ENCODE data around the gene FTO.

Gene FTO

DNA sequence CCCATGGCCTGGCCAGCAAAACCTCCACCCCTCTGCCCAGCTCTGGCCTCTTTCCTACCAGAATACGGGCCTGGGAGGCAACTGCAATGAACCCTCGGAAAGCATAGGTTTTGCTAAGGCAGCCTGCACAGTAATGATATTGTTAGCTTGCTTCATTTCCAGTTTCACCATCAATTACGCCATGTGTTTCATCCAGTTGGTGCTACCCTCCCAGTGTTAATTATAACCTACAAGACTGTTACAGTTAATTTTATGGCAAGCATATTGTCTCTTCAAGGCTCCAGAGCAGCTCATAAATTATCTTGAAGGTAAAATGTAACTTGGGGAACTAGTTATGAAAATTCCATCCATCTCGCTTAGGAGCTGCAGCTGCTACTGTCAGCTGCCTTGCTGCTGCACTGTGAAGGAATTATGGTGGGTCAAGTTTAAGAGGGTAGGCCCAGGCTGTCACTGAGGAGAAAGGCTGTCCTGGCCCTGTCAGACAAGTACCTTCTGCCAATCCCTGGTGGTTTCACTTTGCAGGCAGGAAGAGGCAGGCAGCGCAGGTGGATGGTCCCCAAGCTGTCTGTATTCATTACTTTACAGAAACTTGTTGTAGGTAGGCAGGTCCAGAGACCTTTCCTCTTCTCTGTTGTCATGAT lies 242.9 kb downstream of the FTO start:
- DNase-seq, result no peak

DNA sequence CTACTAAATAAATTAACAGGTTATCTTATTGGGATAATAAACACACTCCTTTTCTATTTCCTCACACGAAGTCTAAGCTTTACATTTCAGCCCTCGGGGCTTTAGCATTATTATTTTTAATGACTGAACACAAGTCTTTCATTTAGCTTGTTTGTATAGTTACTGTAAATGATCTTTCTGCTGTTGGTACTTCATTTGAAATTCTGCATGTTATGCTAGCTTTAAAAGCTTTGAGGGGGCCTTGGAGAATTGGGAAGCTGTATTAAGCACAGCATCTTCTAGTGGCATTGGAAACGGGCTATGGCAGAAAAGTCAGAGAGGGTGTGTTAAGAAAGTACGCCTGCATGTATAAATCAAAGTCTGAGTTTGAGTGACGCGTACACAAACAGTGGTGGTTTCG lies 243.7 kb downstream of the FTO start:
- DNase-seq, result no peak

DNA sequence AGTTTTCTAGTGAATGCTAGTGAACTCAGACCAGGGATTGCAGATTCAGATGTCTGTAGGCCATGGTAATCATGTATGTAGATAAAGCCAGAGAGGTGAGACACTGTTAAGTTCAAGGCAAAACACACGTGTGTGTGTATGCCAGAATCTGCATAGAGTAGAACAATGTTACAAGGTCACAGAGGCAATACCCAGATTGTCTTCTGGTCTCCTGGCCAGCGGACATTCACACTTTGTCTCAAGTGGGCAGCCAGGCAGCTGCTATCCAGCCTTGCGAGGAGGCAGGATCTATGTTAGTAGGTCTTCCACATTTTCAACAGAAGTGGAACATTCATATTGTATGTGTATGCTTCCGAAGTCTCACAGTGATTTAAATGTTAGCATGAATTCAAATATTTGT lies 244.4 kb downstream of the FTO start:
- DNase-seq, result no peak

DNA sequence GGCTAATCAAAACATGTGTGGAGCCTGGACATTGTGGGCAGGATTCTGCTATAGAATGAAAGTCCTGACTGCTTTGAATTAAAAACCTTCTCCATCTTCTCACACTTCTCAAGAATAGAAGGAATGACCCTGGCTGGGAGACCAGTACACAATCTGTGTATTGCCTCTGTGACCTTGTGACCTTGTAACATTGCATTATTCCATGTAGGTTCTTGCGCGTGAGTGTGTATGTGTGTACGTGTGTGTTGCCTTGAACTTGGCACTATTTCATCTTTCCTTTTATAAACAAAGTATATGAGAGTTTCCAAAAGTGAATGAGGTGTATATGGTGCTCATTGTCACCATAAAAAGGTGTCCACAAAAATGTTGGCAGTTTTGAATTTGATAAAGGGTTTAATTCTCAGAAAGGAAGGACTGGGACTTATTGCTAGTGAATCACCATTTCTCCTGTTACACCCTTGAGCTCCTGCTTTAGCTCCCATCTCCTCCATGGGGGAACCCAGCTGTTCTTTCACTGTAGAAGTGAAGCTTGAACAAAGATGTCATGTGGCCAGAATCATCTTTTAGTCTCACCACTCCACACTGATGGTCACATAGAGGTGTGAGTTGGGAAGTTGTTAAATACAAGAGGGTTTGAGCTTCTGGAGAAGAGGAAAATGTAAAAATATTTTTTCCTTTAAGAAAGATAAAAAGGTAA lies 244.9 kb downstream of the FTO start:
- DNase-seq, result no peak

DNA sequence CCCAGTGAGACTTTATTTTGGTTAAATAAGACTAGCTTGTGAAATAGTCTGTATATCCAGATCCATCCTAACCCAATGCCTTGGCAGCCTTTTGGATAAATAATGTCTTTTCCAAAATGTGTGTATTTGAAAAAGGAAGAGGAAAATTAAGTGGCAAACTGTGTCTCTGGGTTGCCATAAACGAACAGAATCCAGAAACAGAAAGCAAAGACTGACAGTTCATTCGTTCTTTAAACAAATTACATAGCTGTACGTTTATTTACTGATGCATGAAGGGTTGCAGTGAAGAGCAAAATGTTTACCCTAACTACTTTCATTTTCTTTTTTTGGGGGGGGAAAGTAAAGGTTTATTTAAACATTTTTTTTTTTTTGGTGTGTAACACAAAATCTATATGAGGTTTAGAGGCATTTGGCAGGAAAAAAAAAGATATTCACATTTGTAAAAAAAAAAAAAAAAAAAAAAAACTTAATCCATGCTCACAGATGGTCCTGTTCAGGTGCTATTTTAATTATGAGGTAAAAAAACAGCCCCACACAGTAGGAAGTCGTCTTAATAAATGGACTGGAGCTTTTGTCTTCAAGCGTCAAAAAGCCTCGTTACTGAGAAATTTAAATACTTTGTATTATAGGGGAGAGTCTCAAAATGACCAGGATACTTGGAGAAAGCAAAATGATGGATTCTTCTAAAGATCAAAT lies 245.9 kb downstream of the FTO start:
- no peak for DNase-seq

DNA sequence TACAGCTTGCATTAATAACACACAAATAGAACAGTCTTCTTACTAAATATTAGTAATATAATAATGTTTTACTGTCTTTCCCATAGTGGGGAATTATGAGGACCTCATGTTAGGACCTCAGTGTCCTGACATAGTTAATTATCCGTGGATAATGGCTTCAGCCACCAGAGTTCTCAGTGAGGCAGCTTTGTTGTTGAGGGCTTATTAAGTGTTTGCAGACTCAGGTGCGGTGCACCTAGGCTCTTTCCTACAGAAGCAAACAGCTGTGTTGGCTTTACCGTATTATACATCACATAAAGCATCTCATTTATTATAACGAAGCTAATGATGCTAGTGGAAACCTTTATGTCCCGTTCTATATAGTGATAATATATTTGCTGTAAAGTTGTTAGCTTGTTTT lies 246.7 kb downstream of the FTO start:
- DNase-seq, result no peak

DNA sequence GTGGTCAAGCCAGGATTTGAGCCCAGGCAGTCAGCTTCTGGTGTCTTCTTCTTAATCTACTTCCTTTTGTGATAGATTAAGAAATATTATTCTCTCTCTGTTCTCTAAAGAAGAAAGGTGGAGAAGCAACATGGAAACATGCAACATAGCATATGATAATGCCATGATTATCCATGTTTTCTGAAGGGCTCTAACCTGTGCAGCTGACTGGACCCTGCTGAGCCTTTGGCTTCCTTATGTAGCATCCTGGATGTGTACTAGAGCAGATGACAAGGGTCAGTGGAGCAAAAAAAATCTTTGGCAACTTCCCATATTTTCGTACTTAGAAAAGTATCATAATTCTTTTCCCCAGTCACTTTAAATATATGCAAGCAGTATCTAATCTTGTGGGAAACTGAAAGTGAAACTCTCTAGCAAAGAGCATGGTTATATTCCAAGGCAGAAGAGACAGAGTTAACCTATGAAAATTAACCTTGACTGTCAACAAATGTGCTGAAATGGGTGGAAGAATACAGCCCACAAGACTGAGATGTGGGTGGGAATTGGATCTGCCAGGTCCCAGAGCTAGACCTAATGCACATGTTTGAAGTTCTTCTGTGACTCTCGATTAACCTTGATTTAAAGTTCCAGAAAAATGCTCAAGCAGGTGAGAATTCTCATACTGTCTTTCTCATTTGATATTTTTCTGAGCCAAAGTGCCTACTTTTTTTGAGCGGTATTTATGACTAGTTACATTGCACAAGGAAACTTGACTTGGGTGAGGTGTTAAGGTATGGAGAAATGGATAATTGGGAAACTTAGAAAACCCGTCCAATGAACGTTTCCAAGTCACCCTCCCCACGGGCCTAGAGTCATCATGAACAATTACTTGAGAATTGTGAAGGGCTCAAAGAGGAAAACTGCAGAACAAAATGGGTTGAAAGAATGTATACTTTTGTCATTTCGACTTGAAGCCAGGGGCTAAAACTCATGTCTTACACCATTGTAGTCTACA lies 248.6 kb downstream of the FTO start:
- DNase-seq, result no peak

DNA sequence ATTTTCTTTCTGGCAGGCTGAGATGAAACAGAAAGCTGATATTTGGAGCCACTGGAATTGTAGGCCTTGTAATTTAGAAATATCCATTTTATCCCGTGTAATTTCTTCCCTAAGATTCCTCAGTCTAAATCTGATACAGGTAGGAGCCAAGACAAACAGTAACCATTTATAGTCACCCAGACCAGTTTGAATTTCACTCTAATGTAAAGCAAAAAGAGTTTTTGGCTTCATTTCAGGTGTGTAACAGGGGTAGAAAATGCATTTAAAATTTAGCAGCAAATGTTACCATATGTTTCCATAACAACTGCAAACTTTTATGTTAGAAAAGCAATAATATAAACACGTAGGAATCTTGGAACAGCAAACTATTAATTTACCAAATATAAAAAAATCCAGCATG lies 249.4 kb downstream of the FTO start:
- no peak for DNase-seq

DNA sequence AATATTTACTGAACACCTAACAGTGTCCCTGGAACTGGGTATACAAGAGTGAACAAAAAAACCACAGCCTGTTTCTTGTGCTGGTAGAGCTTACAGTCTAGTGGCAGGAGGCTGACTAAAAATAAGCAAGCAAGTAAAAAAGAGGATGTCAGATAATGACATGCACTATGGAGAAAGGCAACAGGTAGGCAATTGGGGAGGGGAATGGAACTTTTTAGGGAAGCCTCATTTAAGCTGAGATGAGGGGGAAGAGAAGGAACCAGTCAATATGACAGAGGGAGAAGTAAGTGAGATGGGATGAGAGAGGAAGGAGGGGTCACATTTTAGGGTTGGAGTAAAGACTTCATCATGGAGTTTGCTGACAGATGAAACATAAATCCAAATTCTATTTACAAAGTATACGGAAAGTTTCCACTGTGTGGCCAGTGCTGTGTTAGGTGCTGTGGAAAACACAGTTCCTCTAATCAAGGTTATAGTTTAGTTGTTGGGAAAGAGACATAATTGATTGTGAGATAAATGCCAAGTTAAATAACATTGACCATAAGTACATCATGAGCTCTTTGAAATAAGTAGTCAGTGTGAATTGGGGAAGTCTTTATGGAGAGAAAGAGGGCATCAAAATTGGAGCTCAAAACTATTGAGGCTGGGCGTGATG lies 251.4 kb downstream of the FTO start:
- no peak for DNase-seq

DNA sequence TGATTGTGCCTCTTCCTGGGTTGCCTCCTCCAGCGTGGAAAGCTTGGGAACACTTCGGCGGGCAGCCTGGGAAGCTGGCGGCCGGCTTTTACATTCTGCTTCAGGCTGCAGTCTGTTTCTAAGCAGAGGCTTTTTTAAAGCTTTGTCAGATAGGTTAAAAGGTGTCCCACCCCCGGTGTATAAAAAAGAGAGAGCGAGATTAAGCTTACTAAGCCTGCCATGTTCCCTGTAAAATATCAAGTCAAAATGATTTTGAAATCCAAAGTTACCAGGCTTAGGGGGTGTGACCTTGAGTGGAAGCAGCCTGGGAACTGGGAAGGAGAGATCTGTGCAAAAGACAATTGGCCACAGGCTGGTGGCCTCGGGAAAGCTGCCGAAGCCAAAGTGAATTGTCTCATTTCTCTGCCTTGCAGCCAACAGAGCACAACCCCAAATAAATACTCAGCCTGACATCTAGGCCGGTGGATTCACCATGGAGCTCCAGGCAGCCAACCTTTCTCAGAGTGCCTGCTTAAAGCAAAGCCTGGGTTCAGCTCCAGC lies 254.5 kb downstream of the FTO start:
- no peak for DNase-seq

DNA sequence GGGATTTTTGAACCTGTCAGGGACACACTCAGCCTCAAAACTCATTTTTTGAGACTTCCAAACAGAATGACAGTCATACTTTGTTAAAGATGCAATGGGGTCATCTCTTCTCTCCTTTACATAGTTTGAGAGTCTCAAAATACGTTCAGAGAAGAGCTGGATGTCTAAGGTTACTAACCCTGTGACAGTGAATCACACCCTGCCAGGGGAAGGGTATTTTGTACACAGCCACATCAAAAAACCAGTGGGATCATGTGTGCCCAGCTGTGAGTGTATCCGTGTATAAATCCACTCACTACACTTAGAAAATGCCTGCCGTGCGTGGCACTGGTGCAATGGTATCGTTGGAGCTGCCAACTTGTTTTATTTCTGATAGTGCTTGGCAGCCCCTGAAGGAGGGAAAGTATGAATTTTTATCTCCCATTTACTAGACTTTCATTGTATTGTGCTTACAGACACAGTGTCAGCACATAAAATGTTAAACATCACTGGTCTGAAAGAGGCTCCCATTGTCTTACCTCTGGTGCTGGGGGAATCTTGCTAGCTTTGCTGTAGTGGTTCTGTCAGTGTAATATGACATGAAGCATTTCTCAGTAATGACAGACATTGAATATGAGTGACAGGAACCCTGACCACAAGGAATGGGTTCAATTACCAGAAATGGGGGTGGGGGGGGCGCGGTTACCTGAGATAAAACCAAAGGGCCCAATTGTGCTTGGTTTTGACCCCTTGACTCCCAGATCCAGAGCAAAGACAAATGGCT lies 256.3 kb downstream of the FTO start:
- no peak for DNase-seq

DNA sequence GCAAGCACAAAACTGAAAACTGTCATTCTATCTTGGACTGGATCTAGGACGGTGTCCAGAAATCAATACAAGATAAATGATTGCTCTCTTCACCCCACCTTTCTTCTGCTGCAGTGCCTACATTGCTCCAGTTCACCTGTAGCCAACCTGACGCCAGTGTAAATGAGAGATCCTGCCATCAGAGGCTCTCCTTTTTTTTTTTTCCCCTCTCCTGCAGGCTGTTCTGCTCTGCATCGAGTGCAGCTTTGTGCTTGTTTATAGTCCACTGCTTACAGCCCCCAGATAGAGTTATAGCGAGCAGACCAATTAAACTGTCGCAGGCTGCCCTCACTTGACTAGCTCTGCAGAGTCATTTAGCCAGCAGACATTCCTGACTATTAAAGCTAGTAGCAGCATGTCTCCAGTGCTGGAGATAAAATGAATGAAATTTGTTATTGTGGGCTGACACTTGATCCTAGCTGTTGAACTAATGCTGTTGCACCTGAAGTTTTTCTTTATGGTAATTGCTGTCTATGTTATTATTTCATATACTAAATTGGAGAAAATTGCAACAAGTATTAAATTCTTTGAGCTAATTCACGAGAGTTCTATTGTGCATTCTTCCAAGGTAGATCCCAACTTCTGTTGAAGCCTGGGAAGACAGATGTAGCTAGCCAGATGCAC lies 257.1 kb downstream of the FTO start:
- DNase-seq, result no peak

DNA sequence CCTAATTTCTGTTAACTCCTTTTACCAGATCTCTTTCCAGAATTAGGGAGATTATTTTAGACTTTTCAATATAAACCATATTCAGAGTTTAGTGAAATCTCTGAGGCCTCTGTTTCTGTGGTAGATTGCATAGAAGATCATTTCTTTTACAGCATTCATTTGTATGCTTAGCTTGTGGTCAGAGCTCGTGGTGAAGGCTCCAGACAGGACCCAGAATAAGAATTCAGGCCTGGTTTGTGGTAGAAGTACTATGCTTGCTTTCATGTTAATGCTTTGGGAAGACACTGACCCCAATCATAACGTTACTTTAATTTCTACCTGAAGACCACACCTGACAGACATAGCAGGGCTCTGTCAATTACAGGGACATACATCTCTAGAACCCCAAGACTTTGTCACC lies 258.1 kb downstream of the FTO start:
- no peak for DNase-seq

DNA sequence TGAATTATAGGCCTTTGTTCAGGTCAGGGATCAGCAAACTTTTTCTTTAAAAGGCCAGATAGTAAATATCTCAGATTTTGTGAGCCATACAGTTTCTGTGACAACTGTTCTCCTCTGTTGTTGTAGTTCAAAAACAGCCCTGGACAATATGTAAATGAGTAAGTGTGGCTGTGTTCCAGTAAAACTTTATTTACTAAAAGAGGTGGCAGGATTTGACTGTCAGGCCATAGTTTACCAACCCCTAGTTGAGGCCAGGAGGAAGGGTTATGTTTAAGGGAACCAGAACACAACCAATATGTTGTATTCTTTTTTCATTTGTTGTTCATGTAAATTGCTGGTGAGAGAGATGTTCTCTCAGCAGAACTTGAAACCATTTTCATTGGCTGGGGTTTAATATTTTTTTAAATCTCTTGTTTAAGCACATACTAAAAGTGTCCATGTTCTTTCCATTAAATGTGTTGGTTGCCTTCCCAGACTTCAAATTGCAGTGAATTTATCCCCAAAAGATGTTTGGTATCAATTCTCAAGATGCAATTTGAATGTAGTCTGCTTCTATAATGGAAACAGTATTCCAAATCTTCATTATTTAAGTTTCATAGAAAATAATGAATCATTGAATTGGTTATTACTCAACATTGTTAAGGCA lies 260.3 kb downstream of the FTO start:
- no peak for DNase-seq

DNA sequence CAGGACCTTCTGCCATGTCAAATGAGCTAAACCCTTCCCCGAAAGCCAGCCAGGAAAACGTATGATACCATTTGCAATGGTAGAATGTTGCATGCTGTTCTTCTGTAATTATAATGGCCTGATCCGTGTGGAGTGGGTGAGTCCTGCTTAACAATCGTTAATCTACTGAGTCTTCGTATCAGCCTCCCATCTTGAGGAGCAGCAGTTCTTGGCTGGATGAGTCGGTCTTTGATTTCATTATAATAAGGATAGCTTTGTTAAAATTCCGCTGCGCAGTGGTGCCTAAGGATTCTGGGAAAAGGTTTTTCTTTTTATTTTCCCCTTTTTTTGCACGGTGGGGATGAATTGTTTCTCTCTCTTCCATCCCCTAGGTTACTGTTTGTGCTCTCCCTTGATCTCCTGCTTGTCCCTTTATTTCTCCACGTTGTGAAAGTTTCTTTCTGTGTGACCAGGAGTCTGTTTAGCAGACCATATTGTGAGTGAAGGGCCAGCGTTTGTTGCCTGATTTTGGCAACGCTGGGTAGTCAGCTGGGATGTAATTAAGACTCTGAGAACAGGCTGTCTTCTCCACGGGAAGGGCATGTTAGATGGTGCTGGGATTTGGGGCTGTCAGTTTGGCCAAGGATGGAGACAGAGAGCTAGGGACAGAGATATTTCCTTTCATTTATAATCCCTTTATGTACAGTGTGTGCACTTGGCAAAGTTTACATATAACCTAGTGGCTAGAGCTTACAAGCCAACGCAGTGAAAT lies 263.0 kb downstream of the FTO start:
- no peak for DNase-seq

DNA sequence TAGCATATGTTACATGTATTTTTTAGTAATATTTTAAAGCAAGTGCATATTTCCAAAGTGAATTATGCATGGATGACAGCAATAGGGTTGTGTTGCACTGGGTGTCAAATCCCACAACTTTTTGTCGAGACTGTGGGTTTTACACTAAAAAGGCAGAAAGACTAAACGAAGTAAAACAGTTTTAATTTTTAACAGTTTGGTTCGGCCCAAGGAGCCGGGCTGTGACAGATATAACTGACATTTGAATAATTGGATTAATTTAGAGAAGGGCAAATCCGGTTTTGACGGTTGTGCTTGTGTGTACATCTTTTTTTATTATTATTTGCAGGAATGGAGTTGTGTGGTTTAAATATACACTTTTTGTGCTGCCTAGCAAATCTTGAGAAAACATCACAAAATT lies 263.6 kb downstream of the FTO start:
- DNase-seq, result no peak

DNA sequence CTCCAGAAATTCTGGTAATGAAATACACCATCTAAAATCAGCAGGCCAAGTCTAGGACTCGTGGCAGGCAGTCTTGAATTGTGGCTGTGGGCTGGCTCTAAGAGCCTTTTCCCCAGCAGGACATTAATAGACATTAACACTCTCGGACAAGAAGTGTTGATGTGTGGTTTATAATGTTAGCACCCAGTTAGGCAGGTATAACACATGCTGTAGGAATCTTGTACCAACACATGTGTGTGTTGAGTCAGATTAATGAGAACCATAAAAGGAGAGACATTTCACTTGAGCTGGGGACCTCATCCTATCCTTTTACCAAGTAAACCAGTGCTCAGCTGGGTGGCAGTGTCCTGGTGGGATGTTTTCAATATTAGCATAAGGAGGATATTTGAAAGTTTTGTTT lies 264.5 kb downstream of the FTO start:
- no peak for DNase-seq

DNA sequence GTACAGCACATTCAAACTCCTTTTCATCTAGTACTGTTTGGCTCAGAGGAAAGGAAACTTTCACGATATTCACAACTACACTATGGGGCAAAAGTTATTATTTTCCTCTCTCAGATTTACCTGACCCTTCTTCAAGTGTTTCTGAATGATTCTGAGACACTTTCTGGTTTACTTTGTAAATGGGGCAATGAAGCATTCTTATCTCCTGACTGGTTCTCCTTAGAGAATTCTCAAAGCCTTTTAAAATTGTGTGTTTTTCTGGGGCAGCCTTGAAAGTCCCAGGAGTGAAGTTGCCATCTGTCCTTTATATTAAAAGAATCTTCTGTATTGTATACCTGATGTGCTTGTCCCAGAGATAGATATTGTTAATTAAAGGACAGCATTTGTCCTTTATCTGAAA lies 264.9 kb downstream of the FTO start:
- DNase-seq, result no peak

DNA sequence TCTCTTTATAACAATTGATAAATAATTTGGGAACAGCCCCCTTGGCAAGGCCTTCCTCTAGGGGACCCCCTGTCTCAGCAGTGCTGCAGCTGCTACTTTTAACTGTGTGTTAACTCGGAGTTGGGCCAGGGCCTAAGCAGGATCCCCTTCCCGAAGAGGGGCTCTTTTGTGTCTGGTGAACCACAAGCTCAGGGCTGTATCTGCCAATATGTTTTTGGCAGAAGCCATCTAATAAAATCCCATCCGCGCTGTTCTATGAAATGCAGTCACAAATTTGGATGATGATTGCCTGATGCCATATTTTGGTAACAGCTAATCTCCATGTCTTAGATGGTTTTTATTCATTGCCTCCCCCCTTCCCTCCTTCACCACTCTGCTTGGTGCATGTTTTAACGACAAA lies 267.7 kb downstream of the FTO start:
- DNase-seq, result no peak

DNA sequence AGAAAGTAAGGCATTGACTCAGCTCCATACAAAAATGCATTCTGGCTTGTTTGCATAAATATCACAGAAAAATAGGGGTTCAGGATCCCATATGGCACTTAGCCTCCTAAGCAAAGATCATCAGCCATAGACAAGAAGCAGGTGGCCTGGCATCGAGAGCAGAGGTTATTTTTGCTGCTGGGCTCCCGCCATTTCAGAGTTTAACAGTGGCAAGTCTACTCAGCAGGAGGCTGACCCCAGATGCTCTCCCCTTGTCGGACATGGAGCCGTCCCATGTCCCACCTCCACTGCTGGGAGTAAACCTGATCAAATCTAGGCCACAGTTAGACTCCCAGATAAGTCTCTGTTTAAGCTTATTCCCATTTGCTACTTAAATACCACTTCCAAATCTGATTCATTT lies 269.1 kb downstream of the FTO start:
- no peak for DNase-seq
